WTC11 (cell line): Measurements from ENCODE around the gene PRSS8.

Experiments
- CTCF ChIP-seq: fragments of 200-600 bp; IDR thresholded peaks from 2 replicates; pipeline ENCODE4 v1.8.0; 2022; ENCODE audit warnings: antibody characterized with exemption
- IRF2 ChIP-seq: sonication (generic); formaldehyde crosslinking; IDR thresholded peaks from 2 replicates; pipeline ENCODE4 v1.8.0; 2022; ENCODE audit warnings: low read depth, missing genetic modification reagents, borderline replicate concordance
- RORB ChIP-seq: fragments of 250-450 bp; sonication (Bioruptor Pico); IDR thresholded peaks from 2 replicates; pipeline ENCODE4 v1.9.0; 2021; ENCODE audit warnings: mild to moderate bottlenecking
- SP1 ChIP-seq: sonication (generic); formaldehyde crosslinking; conservative IDR thresholded peaks from 2 replicates; pipeline ENCODE4 v1.8.1; 2022; ENCODE audit warnings: missing genetic modification reagents
- TP53 ChIP-seq: sonication (generic); formaldehyde crosslinking; IDR thresholded peaks from 2 replicates; pipeline ENCODE4 v1.8.1; 2023; ENCODE audit warnings: mild to moderate bottlenecking, missing genetic modification reagents
- ZNF317 ChIP-seq: sonication (generic); formaldehyde crosslinking; IDR thresholded peaks from 2 replicates; pipeline ENCODE4 v1.8.1; 2023; ENCODE audit warnings: low read depth, mild to moderate bottlenecking, moderate library complexity, missing genetic modification reagents, borderline replicate concordance

- no peak for TF ChIP-seq RORB (CRISPR knock-in tag)
- no peak for TF ChIP-seq CTCF
- TF ChIP-seq SP1 (CRISPR knock-in tag): no peak
- no peak for TF ChIP-seq IRF2 (CRISPR knock-in tag)
- no peak for TF ChIP-seq TP53
- TF ChIP-seq ZNF317 (CRISPR knock-in tag): no peak
Observed at GRCh38 chr16:31148896-31149295, 13.4 kb upstream of the PRSS8 start.
